ENCODE results near the gene SAMD4B.

- TF ChIP-seq E2F4 (CRISPR knock-in tag; IDR thresholded peaks at IDR 0.05; ENCODE audit: borderline replicate concordance, low read depth) (no peak), CTCF (IDR thresholded peaks at IDR 0.05) (peak; percentile 41), RELA (CRISPR knock-in tag; IDR thresholded peaks at IDR 0.05; ENCODE audit: borderline replicate concordance) (no peak), MAX (CRISPR knock-in tag; IDR thresholded peaks at IDR 0.05) (peak; percentile 72), ZNF425 (CRISPR knock-in tag; conservative IDR thresholded peaks at IDR 0.05) (no peak), STAT6 (CRISPR knock-in tag; conservative IDR thresholded peaks at IDR 0.05; ENCODE audit: low read depth) (no peak), ZNF532 (CRISPR knock-in tag; IDR thresholded peaks at IDR 0.05; ENCODE audit: borderline replicate concordance) (no peak), GTF2I (CRISPR knock-in tag; conservative IDR thresholded peaks at IDR 0.05) (no peak), ATF1 (CRISPR knock-in tag; IDR thresholded peaks at IDR 0.05) (no peak), NR1H2 (CRISPR knock-in tag; IDR thresholded peaks at IDR 0.05) (no peak), USF2 (CRISPR knock-in tag; IDR thresholded peaks at IDR 0.05) (no peak), PRDM15 (CRISPR knock-in tag; IDR thresholded peaks at IDR 0.05) (no peak)
Observed at GRCh38 chr19:39341719-39342604, at the start of gene SAMD4B.

Data from WTC11 (cell line).